HepG2 (cell line): Measurements from ENCODE around the gene SERTAD3.

Experiments used
- ASH2L ChIP-seq: fragments of 300-600, 200-600 bp; sonication (generic); IDR thresholded peaks from 2 replicates; pipeline ENCODE4 v1.7.0; 2017; ENCODE audit warnings: low read depth, mild to moderate bottlenecking, moderate library complexity, mixed read lengths, low read length; ENCODE audit not compliant: insufficient read length
- CTCF ChIP-seq: sonication (generic); formaldehyde crosslinking; IDR thresholded peaks from 2 replicates; pipeline ENCODE4 v1.5.0; 2020; ENCODE audit warnings: mild to moderate bottlenecking, missing genetic modification reagents, moderate library complexity
- EP300 ChIP-seq, 3 experiments: sonication (generic) in 1 of 3; formaldehyde crosslinking in 1 of 3; IDR thresholded peaks; 2 replicates each; pipeline versions ENCODE4 v1.5.1 to v1.6.1; 2011 to 2020; ENCODE audit warnings: low read depth in 2 of 3, low read length in 2 of 3, borderline replicate concordance in 1 of 3, improper control_type of control experiment in 1 of 3, mild to moderate bottlenecking in 1 of 3, missing genetic modification reagents in 1 of 3, moderate library complexity in 1 of 3
- FOSL1 ChIP-seq: sonication (generic); formaldehyde crosslinking; IDR thresholded peaks from 2 replicates; pipeline ENCODE4 v1.9.0; 2021; ENCODE audit warnings: missing genetic modification reagents, borderline replicate concordance
- FOXO4 ChIP-seq: sonication (generic); formaldehyde crosslinking; conservative IDR thresholded peaks from 2 replicates; pipeline ENCODE4 v1.8.1; 2023; ENCODE audit warnings: missing genetic modification reagents
- POLR2A ChIP-seq, 2 experiments: IDR thresholded peaks; 2 replicates each; pipeline ENCODE4 v1.6.1; 2011; ENCODE audit warnings: low read depth in 2 of 2, low read length in 2 of 2, mild to moderate bottlenecking in 1 of 2, moderate library complexity in 1 of 2; ENCODE audit not compliant: insufficient read depth in 1 of 2
- SP1 ChIP-seq, 2 experiments: fragments of 450-650 bp in 1 of 2; sonication (generic) in 1 of 2; formaldehyde crosslinking in 1 of 2; IDR thresholded peaks; 2 replicates each; pipeline versions ENCODE4 v1.4.0 to v1.6.1; 2016 to 2020; ENCODE audit warnings: missing genetic modification reagents in 1 of 2
- ZNF143 ChIP-seq: sonication (generic); formaldehyde crosslinking; IDR thresholded peaks from 2 replicates; pipeline ENCODE4 v1.4.0; 2020; ENCODE audit warnings: missing genetic modification reagents

GRCh38 chr19:40445780-40446262, 1.7 kb upstream of the SERTAD3 start:
- TF ChIP-seq POLR2A (IDR thresholded peaks at IDR 0.05; ENCODE audit: insufficient read depth in 1 of 2, low read depth in 2 of 2, low read length in 2 of 2): no peak
- TF ChIP-seq CTCF (CRISPR knock-in tag): no peak
- TF ChIP-seq FOSL1 (CRISPR knock-in tag): no peak
- TF ChIP-seq FOXO4: no peak
- no peak for TF ChIP-seq EP300 (IDR thresholded peaks at IDR 0.05; ENCODE audit: low read depth in 2 of 2, low read length in 2 of 2)
- no peak for TF ChIP-seq EP300 (CRISPR knock-in tag; IDR thresholded peaks at IDR 0.05; ENCODE audit: borderline replicate concordance)
- TF ChIP-seq ZNF143 (CRISPR knock-in tag): no peak
- no peak for TF ChIP-seq SP1 (IDR thresholded peaks at IDR 0.05)
- no peak for TF ChIP-seq SP1 (CRISPR knock-in tag; IDR thresholded peaks at IDR 0.05)
- no peak for TF ChIP-seq ASH2L
